Stimulated activated naive CD4-positive, alpha-beta T cell (primary cell): ENCODE data around the gene CXCR5.
"Not testable (repeated sequence)": the region's sequence is repeated elsewhere in the genome, so short reads cannot be mapped to it uniquely, and the experiment has no call there.

Source experiments
- DNase-seq, 6 experiments: peaks; one replicate each; lab custom pipeline; 2025; lab: John Stamatoyannopoulos, UW

The CXCR5 gene

GRCh38 chr11:118883368-118884071 lies at the start of gene CXCR5:
Gene CXCR5 (plus strand): TSS chr11:118883892. CDS start chr11:118883942, 50 bp downstream.
- DNase-seq, result no peak

- no peak for DNase-seq
Measured at GRCh38 chr11:118834427-118835028, 49.2 kb upstream of the CXCR5 start.

GRCh38 chr11:118837868-118838267 lies 45.8 kb upstream of the CXCR5 start:
- no peak for DNase-seq

GRCh38 chr11:118838905-118839553 lies 44.7 kb upstream of the CXCR5 start:
- DNase-seq, result no peak

GRCh38 chr11:118841469-118842242 lies 42.0 kb upstream of the CXCR5 start:
- DNase-seq, result no peak

GRCh38 chr11:118842369-118842768 lies 41.3 kb upstream of the CXCR5 start:
- DNase-seq, result no peak

GRCh38 chr11:118842843-118843242 lies 40.8 kb upstream of the CXCR5 start:
- not testable (repeated sequence) for DNase-seq

GRCh38 chr11:118843565-118843964 lies 40.1 kb upstream of the CXCR5 start:
- DNase-seq, result no peak

- DNase-seq, result no peak
Measured at GRCh38 chr11:118845369-118845768, 38.3 kb upstream of the CXCR5 start.

- DNase-seq, result no peak
Measured at GRCh38 chr11:118846181-118846935, 37.3 kb upstream of the CXCR5 start.

- no peak for DNase-seq
Measured at GRCh38 chr11:118849825-118850224, 33.9 kb upstream of the CXCR5 start.

GRCh38 chr11:118851970-118852369 lies 31.7 kb upstream of the CXCR5 start:
- no peak for DNase-seq

- no peak for DNase-seq
Measured at GRCh38 chr11:118853678-118854077, 30.0 kb upstream of the CXCR5 start.

GRCh38 chr11:118856314-118856713 lies 27.4 kb upstream of the CXCR5 start:
- DNase-seq, result no peak

- no peak for DNase-seq
Measured at GRCh38 chr11:118857385-118857784, 26.3 kb upstream of the CXCR5 start.

GRCh38 chr11:118859973-118860372 lies 23.7 kb upstream of the CXCR5 start:
- DNase-seq, result no peak

- no peak for DNase-seq
Measured at GRCh38 chr11:118868659-118869058, 15.0 kb upstream of the CXCR5 start.

GRCh38 chr11:118870396-118871343 lies 13.0 kb upstream of the CXCR5 start:
- DNase-seq, result peak in 3 of 6 experiments; percentile 42 to 78 (median 54)

GRCh38 chr11:118872403-118872821 lies 11.3 kb upstream of the CXCR5 start:
- DNase-seq, result no peak

- DNase-seq, result no peak
Measured at GRCh38 chr11:118873804-118874203, 9.9 kb upstream of the CXCR5 start.
